HCT116 (cell line): Measurements from ENCODE around the gene NDUFAF5. TPM values are rescaled to one million over a fixed set of nuclear protein-coding genes. Genes with fewer than 3 reads are reported as not detected.

Experiments used
- ATAC-seq: fragments of 200-7000 bp; cut with Tn5 transposase; 2 replicates; pipeline ENCODE4 v1.9.1; 2020; ENCODE audit warnings: mild to moderate bottlenecking, moderate library complexity
- BruUV-seq: library from RNA; stranded (reverse); fragments of 400-500 nt; replicated peaks from 2 replicates; lab custom pipeline; 2021; lab: Mats Ljungman, UMichigan
- CTCF ChIA-PET: fragments of 300-600 bp; sonication (Branson Sonifier 250); formaldehyde crosslinking; loops from one replicate; lab custom pipeline; 2021; ENCODE audit warnings: antibody characterized with exemption; lab: Charles Lee
- POLR2A ChIA-PET: fragments of 300-600, 350-600 bp; sonication (Branson Sonifier 250); formaldehyde crosslinking; loops from one replicate; lab custom pipeline; 2021; ENCODE audit warnings: antibody characterized with exemption; lab: Charles Lee
- RAD21 ChIA-PET, 2 experiments: fragments of 300-600 bp; sonication (Branson Sonifier 250); formaldehyde crosslinking; loops; one replicate each; lab custom pipeline; 2023; ENCODE audit warnings: low total read pairs in 2 of 2; ENCODE audit not compliant: uncharacterized antibody in 2 of 2, unreplicated experiment in 2 of 2, low non-redundant PET in 1 of 2; lab: Charles Lee
- DNase-seq: peaks from one replicate; pipeline ENCODE4 v3.0.0-alpha.2; 2010; ENCODE audit warnings: low read depth, low spot score
- H2AFZ ChIP-seq: fragments of 200-600 bp; shearing (Covaris generic), sonication (generic); 2 replicates; pipeline ENCODE4 v1.6.1; 2017; ENCODE audit warnings: low read depth, mixed run types, mixed read lengths, antibody characterized with exemption, low read length; ENCODE audit not compliant: poor library complexity, severe bottlenecking
- H3K27ac ChIP-seq: 2 replicates; pipeline ENCODE4 v1.5.1; 2012; ENCODE audit warnings: low read depth, low read length
- H3K27me3 ChIP-seq: fragments of 200-600 bp; sonication (generic); 2 replicates; pipeline ENCODE4 v1.6.1; 2016; ENCODE audit warnings: mixed run types, low read length, mixed read lengths; ENCODE audit not compliant: insufficient read depth
- H3K36me3 ChIP-seq, 2 experiments: fragments of 200-500 bp in 1 of 2; fragments of 200-600 bp in 1 of 2; sonication (Bioruptor generic) in 1 of 2; sonication (generic) in 1 of 2; 2 replicates each; pipeline versions ENCODE4 v1.5.1 to v1.6.1; 2014 to 2016; ENCODE audit warnings: low read length in 2 of 2, inconsistent platforms in 1 of 2, mixed read lengths in 1 of 2, mixed run types in 1 of 2; ENCODE audit not compliant: insufficient read depth in 2 of 2, control insufficient read depth in 1 of 2
- H3K4me1 ChIP-seq, 2 experiments: fragments of 200-600 bp in 1 of 2; sonication (generic) in 1 of 2; 2 replicates each; pipeline versions ENCODE4 v1.5.1 to v1.6.1; 2012 to 2017; ENCODE audit warnings: low read length in 2 of 2, inconsistent platforms in 1 of 2, mild to moderate bottlenecking in 1 of 2, mixed read lengths in 1 of 2, mixed run types in 1 of 2, moderate library complexity in 1 of 2; ENCODE audit not compliant: insufficient read depth in 2 of 2, control insufficient read depth in 1 of 2
- H3K4me2 ChIP-seq: fragments of 200-600 bp; sonication (generic); 2 replicates; pipeline ENCODE4 v1.6.1; 2017; ENCODE audit warnings: mixed run types, low read length, mixed read lengths
- H3K4me3 ChIP-seq, 2 experiments: fragments of 200-600 bp in 1 of 2; sonication (generic) in 1 of 2; replicated peaks in 1 of 2; 2 replicates each; pipeline ENCODE4 v1.5.1; 2011 to 2016; ENCODE audit warnings: low read length in 2 of 2, control low read depth in 1 of 2, low read depth in 1 of 2, mild to moderate bottlenecking in 1 of 2, mixed read lengths in 1 of 2, mixed run types in 1 of 2
- H3K79me2 ChIP-seq: fragments of 200-600 bp; sonication (generic); 2 replicates; pipeline ENCODE4 v1.6.1; 2017; ENCODE audit warnings: mild to moderate bottlenecking, mixed run types, low read length, moderate library complexity, mixed read lengths; ENCODE audit not compliant: insufficient read depth
- H3K9ac ChIP-seq: fragments of 200-600 bp; sonication (generic); 2 replicates; pipeline ENCODE4 v1.6.1; 2016; ENCODE audit warnings: low read length, mixed read lengths
- H3K9me2 ChIP-seq: fragments of 200-600 bp; sonication (generic), shearing (Covaris generic); 2 replicates; pipeline ENCODE4 v1.6.1; 2017; ENCODE audit warnings: mixed run types, mild to moderate bottlenecking, moderate library complexity; ENCODE audit not compliant: insufficient read depth
- H3K9me3 ChIP-seq, 2 experiments: fragments of 200-500 bp in 1 of 2; fragments of 200-600 bp in 1 of 2; sonication (Bioruptor generic) in 1 of 2; sonication (generic) in 1 of 2; 2 replicates each; pipeline ENCODE4 v1.6.1; 2014 to 2017; ENCODE audit warnings: low read length in 2 of 2, mixed read lengths in 2 of 2, inconsistent platforms in 1 of 2, low read depth in 1 of 2, mild to moderate bottlenecking in 1 of 2, mixed run types in 1 of 2, moderate library complexity in 1 of 2; ENCODE audit not compliant: control insufficient read depth in 1 of 2, insufficient read depth in 1 of 2
- H4K20me1 ChIP-seq: fragments of 200-600 bp; sonication (generic), shearing (Covaris generic); 2 replicates; pipeline ENCODE4 v1.6.1; 2017; ENCODE audit warnings: mixed run types, mild to moderate bottlenecking, moderate library complexity; ENCODE audit not compliant: insufficient read depth
- ATF3 ChIP-seq: IDR thresholded peaks from 2 replicates; pipeline ENCODE4 v1.6.1; 2012
- CBX3 ChIP-seq: IDR thresholded peaks from 2 replicates; pipeline ENCODE4 v1.6.1; 2012; ENCODE audit warnings: low read depth
- CEBPB ChIP-seq: IDR thresholded peaks from 2 replicates; pipeline ENCODE4 v1.6.1; 2012; ENCODE audit warnings: low read depth
- ELF1 ChIP-seq: IDR thresholded peaks from 2 replicates; pipeline ENCODE4 v1.6.1; 2012; ENCODE audit warnings: low read depth, borderline replicate concordance
- EZH2 ChIP-seq: fragments of 200-600 bp; sonication (generic); IDR thresholded peaks from 2 replicates; pipeline ENCODE4 v1.6.1; 2017; ENCODE audit warnings: antibody characterized with exemption, mixed run types
- EZH2phosphoT487 ChIP-seq: fragments of 200-600 bp; IDR thresholded peaks from 2 replicates; pipeline ENCODE4 v1.6.1; 2018; ENCODE audit warnings: antibody characterized with exemption, borderline replicate concordance
- JUND ChIP-seq: IDR thresholded peaks from 2 replicates; pipeline ENCODE4 v1.6.1; 2012
- MAX ChIP-seq: IDR thresholded peaks from 2 replicates; pipeline ENCODE4 v1.6.1; 2012
- POLR2A ChIP-seq: IDR thresholded peaks from 2 replicates; pipeline ENCODE4 v1.7.0; 2011; ENCODE audit warnings: borderline replicate concordance; ENCODE audit not compliant: insufficient read depth, insufficient read length; ENCODE audit errors: extremely low read depth
- SIN3A ChIP-seq: IDR thresholded peaks from 2 replicates; pipeline ENCODE4 v1.6.1; 2012; ENCODE audit warnings: low read depth
- SP1 ChIP-seq: IDR thresholded peaks from 2 replicates; pipeline ENCODE4 v1.6.1; 2012; ENCODE audit warnings: low read depth
- SRF ChIP-seq: IDR thresholded peaks from 2 replicates; pipeline ENCODE4 v1.6.1; 2012; ENCODE audit warnings: low read depth
- TCF7L2 ChIP-seq: IDR thresholded peaks from 2 replicates; pipeline ENCODE4 v1.7.0; 2011; ENCODE audit warnings: borderline replicate concordance, inconsistent platforms; ENCODE audit not compliant: insufficient read depth, insufficient read length; ENCODE audit errors: extremely low read depth
- YY1 ChIP-seq: IDR thresholded peaks from 2 replicates; pipeline ENCODE4 v1.6.1; 2011; ENCODE audit warnings: low read length, low read depth, moderate library complexity, mild to moderate bottlenecking; ENCODE audit not compliant: insufficient replicate concordance; ENCODE audit errors: extremely low read depth
- ZBTB33 ChIP-seq: IDR thresholded peaks from 2 replicates; pipeline ENCODE4 v1.6.1; 2011; ENCODE audit warnings: mild to moderate bottlenecking, low read length, moderate library complexity; ENCODE audit not compliant: insufficient replicate concordance; ENCODE audit errors: extremely low read depth
- ZFX ChIP-seq: fragments of 450-650 bp; IDR thresholded peaks from 2 replicates; pipeline ENCODE4 v1.6.1; 2017
- ZNF274 ChIP-seq: fragments of 200-500 bp; sonication (Bioruptor generic); IDR thresholded peaks from 2 replicates; pipeline ENCODE4 v1.6.1; 2014; ENCODE audit warnings: mild to moderate bottlenecking, low read depth, low read length, inconsistent platforms
- intact Hi-C: fragments of 100-400 bp; cut with micrococcal nuclease; formaldehyde crosslinking; loops from 2 replicates; pipeline ENCODE4 v1.10.0; 2022
- total RNA-seq: library from RNA; stranded (reverse); gene quantifications from one replicate; pipeline ENCODE4 v1.2.1, GENCODE V29; 2021; ENCODE audit not compliant: unreplicated experiment

NDUFAF5 gene
- total RNA-seq, 1 experiment from 2014 or later: 30.8 TPM

- Histone ChIP-seq H3K27ac (no peak overlapping the region), H3K27me3 (no peaks in the 10 kb centered on the region), H3K9me2 (no peaks in the 10 kb centered on the region), H3K4me2 (no peak overlapping the region), H4K20me1 (no peaks in the 10 kb centered on the region), H2AFZ (no peak overlapping the region), H3K79me2 (no peaks in the 10 kb centered on the region), H3K4me1 (no peaks in the 10 kb centered on the region), H3K36me3 (peaks cover 43 to 57% of the 10 kb centered on the region in 2 experiments; a peak in 3 of 4 replicates), H3K9ac (no peak overlapping the region), H3K4me3 (no peak overlapping the region), H3K9me3 (no peaks in the 10 kb centered on the region)
- intact Hi-C loops: no loop called here
- TF ChIP-seq CBX3: no peak
- no peak for TF ChIP-seq EZH2
- no peak for TF ChIP-seq SP1
- TF ChIP-seq MAX: no peak
- no peak for TF ChIP-seq ZFX
- TF ChIP-seq ATF3: no peak
- TF ChIP-seq ZBTB33: no peak
- no peak for TF ChIP-seq CEBPB
- no peak for TF ChIP-seq JUND
- no peak for TF ChIP-seq ZNF274
- TF ChIP-seq EZH2phosphoT487: no peak
- TF ChIP-seq TCF7L2: no peak
- TF ChIP-seq POLR2A: no peak
- no peak for TF ChIP-seq SIN3A
- TF ChIP-seq SRF: no peak
- no peak for TF ChIP-seq ELF1
- TF ChIP-seq YY1: no peak
- ChIA-PET CTCF (no interaction called here), RAD21 (no interaction called here), POLR2A (no interaction called here)
- DNase-seq: no peak
- BruUV-seq: no TSS peak
- no peak for ATAC-seq
Observed at GRCh38 chr20:13809855-13810254, 25.0 kb downstream of the NDUFAF5 start.
